Islet of Langerhans (tissue), 1 donor: ENCODE measurements around the gene GSPT1.

Experiments used
- FAIRE-seq: peaks from one replicate; lab custom pipeline; 2011; peaks lifted over from hg19 to GRCh38; lab: Jason Lieb, UNC

Gene GSPT1

GRCh38 chr16:11913425-11914079 is 2.2 kb downstream of the GSPT1 start:
- no peak for FAIRE-seq

DNA sequence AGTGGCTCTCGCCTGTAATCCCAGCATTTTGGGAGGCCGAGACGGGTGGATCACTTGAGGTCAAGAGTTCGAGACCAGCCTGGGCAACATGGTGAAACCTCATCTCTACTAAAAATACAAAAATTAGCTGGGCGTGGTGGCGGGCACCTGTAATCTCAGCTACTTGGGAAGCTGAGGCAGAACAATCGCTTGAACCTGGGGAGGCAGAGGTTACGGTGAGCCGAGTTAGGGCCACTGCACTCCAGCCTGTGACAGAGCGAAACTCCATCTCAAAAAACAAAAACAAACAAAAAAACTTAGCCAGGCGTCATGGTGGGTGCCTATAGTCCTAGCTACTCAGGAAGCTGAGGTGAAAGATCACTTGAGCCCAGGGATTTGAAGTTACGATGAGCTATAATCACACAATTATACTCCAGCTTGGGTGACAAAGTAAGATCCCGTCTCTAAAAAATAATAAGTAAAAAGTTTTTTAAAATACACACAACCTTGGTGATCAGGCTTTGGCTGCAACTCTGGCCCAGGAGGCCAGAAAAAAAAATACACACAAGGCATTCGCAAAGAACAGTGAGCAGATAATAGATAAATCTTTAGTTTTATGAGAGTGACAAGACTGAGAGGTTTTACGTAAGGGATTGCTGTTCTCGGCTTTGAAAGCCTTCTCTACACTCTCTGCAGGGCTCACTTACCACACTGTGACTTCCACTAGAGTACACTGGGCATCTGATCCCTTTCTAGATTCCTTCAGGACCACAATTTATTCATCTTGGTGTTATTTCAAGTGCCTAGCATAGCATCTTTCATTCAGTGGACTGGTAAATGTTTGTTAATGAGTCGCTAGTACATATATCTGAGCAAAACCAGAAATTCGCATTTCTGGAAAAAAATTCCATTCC is 5.9 kb downstream of the GSPT1 start:
- no peak for FAIRE-seq

DNA sequence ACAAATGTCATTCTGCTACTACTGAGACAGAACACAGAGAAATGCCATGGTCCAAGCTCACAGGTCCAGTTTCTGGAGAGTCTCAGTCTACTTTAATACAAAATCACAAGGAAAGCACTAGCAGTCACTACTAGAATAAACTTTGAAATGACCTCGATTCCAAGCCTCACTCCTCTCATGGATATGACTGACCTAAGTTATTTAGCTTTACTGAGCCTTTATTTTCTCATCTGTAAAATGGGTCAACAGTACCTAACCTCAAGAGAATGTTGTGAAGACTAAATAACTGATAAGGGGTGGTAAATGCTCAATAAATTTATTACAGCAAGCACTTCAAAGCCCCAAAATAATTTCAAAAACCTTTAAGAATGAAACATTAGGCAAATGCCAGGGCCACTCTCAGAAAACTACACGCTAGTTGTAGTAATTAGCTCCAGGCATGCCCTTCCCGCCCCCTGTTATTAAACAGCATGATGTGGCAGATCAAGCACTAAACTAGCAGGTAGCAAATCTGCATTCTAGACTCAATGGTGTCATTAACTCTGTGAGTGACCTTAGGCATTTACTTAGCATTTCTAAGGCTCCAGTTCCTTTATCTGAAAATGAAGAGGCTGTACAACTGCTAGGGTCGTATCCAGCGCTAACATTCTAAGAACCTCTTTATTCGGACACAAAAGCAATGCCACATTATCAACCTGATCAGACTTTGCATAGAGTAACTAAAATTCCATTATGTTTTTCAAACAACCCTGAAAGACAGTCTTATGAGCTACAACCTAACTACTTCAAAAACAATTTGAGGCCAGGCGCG is 8.4 kb downstream of the GSPT1 start:
- no peak for FAIRE-seq

GRCh38 chr16:11903906-11904305 is 11.8 kb downstream of the GSPT1 start:
- FAIRE-seq = no peak

DNA sequence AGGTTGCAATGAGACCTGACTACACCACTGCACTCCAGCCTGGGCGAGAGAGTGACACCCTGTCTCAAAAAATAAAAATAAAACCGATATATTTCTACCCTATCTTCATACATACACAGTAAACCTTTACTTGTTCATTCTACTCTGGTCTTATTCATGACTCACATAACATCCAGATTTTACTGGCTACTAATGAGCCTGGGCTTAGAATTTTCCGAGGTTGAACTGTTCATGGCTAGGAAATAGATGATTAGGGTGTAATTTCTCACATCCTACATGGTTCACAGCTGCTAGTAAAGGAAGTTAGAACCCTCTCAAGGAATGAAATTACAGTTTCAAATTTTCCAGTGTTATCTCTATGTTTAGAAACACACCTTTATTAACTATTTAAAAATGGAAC is 14.7 kb downstream of the GSPT1 start:
- no peak for FAIRE-seq

DNA sequence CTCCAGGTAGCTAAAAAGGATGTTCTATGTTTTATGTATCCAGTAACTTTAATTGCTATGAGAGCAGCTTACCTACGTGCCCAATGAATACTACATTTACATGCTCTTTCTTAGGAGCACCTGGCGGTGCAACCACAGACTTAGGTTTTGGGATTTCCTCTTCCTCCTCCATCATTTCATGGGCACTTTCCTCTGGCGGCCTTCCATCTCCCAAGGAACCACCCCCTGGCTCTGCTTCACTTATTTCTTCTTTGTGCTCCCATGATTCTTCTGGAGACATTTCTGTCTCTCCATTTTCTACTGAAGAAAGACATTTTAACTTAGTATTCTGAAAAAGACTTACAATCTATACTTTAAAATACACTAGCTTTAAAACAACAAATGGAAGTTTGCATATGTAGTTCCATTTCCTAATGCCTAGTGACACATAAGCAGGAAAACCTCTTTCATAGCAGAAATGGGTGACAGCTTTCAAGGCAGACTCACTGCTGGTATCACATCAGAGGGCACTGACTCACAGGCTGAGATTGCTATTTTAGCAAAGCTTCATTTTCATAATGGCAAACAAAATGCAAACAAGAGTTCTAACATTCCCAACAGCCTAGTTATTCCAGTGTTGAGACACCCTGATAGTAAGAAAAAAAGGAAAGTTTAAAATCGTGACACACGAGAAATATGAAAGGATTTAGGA is 19.1 kb downstream of the GSPT1 start:
- FAIRE-seq = no peak

DNA sequence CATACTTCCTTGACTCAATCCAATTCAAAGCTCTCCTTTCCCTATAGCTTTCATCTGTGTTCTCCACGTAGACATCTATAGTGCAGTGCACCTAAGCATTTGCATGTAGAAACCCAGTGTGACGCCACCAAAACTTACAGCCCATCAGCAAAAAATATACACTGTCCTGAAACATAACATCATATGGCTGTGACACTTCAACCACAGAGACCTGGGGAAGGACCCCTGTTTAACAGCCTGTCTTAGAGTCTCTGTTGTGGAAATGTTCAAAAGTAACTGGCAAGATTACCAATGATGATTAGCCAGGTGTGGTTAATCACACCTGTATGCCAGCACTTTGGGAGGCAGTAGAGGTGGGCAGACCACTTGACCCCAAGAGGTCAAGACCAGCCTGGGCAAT is 22.2 kb downstream of the GSPT1 start:
- no peak for FAIRE-seq

- no peak for FAIRE-seq
Observed at GRCh38 chr16:11892761-11893160, 23.0 kb downstream of the GSPT1 start.

DNA sequence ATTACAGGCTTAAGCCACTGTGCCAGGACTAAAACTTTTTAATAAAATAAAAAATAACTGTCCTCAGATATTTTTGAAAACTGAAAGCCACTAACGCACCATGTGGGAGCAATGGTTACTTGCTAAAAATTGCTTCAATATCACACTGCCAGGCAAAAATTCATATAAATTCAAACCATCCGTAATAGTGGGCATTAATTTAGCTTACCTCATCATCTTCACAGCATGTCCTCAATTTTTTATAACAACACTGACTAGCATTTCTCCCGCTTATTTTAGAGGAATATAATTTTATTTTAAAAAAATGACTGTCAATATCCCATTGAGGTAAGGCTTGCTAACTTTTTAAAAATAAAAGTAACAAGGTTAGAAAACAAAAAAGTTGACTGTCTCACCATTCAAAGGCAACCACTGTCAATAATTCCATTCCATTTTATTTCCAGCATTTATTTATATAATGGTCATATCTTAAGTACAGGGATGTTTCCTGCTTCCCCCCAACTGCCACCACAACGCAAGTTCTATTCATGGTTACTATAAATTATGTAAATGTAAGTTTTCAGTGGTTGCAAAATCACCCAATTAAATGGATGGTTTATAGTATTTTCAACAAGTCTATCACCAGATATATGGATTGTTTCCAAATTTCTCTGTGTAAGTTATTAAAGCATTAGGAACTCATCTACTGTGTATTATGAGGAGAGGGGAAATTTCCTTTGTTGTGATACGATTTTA is 25.4 kb downstream of the GSPT1 start:
- no peak for FAIRE-seq

- FAIRE-seq = no peak
Observed at GRCh38 chr16:11886881-11887280, 28.9 kb downstream of the GSPT1 start.

DNA sequence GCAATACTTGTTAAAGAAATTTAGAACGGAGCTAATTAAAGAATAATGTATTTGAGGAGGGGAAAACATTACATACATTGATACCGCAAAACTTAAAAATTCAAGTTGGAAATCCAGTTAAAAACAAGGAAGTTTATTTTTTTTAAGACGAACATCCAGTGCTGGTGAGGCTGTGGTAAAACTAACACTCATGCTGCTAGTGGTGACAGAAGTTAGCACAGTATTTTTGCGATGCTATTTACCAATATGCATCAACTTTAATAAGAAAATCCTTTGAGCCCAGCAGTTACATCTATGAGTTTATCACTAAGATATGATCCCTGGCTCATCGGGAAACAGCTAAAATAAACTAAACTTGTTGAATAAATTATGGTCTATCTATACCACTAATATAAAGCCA is 31.7 kb downstream of the GSPT1 start:
- no peak for FAIRE-seq

GRCh38 chr16:11880007-11880406 is 35.7 kb downstream of the GSPT1 start:
- no peak for FAIRE-seq

DNA sequence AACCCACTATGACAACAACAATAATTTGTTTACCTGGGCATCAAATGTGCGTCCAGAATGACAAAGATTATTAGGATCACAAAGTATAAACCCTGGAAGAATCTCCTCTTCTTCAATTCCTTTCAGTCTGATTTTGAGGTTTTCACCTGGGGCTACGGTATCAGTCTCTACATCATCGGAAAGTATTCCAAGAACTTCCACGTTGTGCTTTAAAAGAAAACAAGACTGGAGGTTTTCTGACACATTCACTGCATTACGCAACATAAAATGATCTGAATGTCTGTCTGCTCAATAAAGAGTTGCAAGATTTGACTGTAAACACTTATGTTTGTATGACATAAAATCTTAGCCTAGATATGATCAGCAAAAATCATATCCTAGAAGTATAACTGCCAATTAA is 38.4 kb downstream of the GSPT1 start:
- FAIRE-seq = no peak

GRCh38 chr16:11876306-11876705 is 39.5 kb downstream of the GSPT1 start:
- FAIRE-seq = no peak

DNA sequence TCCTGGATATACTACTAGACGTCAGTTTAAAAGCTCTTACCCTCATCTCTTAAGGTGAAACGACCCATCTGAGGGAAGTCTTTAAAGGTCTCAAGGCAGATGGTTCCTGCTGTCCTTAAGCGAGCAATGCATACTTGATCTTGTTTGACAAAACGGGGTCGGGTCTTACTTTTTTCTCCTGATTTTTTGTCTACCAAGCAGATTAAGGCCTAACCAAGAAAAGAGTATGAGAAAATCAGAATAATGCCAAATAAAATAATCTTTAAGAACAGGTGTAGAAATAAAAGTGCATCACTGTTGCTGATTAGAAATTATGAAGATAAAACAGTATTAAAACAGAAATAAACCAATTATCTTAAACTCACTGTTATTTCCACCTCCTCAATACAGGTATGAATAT is 40.0 kb downstream of the GSPT1 start:
- FAIRE-seq = no peak

GRCh38 chr16:11871193-11871592 is 44.6 kb downstream of the GSPT1 start:
- FAIRE-seq = no peak

- FAIRE-seq = no peak
Observed at GRCh38 chr16:11870399-11870798, 45.4 kb downstream of the GSPT1 start.

DNA sequence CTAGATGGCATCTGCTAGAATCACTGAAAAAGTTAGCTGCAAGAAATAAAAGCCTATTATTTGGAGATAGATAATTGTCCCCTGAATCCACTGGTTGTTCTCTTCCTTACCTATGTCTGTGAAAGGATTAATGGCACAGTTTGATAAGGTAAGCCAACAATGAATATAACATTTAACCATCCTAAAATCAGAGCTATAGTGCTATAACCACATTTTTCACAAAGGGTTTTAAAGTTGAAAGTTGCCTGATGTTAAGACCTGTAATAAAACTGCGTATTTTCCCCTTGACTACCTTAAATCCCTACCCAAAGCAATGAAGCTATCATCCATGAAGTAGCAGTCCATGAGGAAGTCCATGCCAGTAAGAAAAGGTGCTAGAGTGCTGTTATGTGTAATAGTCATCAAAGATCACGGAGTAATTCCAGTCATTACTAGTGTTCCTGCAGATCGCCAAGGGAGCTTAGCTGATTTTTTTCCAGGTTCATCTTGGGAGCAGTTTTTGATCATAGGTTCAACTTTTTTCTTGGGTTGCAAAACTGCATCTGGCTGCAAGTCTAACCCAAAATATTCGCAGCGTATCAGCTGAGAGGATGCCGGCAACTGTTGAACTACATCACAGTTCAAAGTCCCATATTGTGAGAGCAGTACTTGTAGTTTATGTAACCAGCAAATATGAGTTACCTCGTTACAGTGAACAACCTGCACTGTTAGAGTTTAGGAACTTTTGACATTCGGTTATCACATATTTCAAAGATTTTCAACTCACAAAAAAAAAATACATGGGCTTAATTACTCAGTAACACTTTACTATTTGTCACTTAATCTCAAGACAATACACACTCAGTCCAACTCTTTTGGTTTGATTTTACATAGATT is 46.2 kb downstream of the GSPT1 start:
- FAIRE-seq = no peak

DNA sequence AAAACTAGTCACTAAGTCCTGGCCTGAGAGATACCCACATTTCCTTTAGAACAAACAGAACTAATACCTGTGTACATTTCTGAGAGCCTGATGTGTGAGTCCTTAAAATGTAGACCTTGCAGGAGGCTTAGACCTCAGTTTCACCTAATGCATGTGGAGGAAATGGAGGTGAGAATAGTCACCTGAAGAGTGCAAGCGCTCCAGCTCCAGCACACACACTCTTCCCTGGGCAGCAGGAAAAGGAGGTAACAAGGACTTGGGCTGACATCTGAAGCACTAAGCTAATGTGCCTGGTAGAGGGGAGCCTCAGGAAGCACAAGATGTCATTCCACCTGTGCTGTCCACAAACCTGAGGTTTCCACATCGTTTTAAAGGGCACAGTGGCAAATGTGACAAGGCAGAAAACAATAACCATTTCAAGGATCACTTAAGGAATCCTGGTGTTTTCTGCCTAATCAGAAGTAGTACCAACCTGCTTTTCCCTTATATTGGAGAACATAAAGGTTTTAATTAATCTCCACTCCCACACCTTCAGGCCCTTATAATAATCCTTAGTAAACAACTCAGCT is 47.3 kb downstream of the GSPT1 start:
- FAIRE-seq = no peak

- FAIRE-seq = no peak
Observed at GRCh38 chr16:11862489-11862888, 53.3 kb downstream of the GSPT1 start.
